Gastrocnemius medialis (tissue), 4 donors: ENCODE measurements around the gene TBC1D13. TPM values are rescaled to one million over a fixed set of nuclear protein-coding genes. Genes with fewer than 3 reads are reported as not detected.
A peak's percentile ranks its signal among the peaks of the same experiment; 100 is the strongest.
"Not testable (repeated sequence)": the region's sequence is repeated elsewhere in the genome, so short reads cannot be mapped to it uniquely, and the experiment has no call there.

Experiments
- ATAC-seq, 2 donors: fragments of 150-250 bp; one replicate each; pipeline ENCODE4 v1.9.1; 2016
- DNase-seq, 2 donors: peaks; one replicate each; pipeline ENCODE4 v3.0.0-alpha.2; 2019
- H3K27ac ChIP-seq, 4 donors: fragments of 200-600 bp; sonication (generic); 1 replicate in 1 of 4; 2 replicates in 3 of 4; pipeline ENCODE4 v1.5.1; 2016 to 2018; ENCODE audit warnings: mild to moderate bottlenecking in 2 of 4, moderate library complexity in 1 of 4
- H3K27me3 ChIP-seq, 3 donors: fragments of 200-600 bp; sonication (generic) in 2 of 3; 1 replicate in 1 of 3; 2 replicates in 2 of 3; pipeline versions ENCODE4 v1.5.1 to v1.6.0; 2016 to 2019; ENCODE audit warnings: mild to moderate bottlenecking in 1 of 3, moderate library complexity in 1 of 3
- H3K36me3 ChIP-seq, 2 donors: fragments of 200-600 bp; sonication (generic) in 1 of 2; one replicate each; pipeline ENCODE4 v1.5.1; 2017 to 2018
- H3K4me1 ChIP-seq, 2 donors: fragments of 200-600 bp; sonication (generic) in 1 of 2; one replicate each; pipeline ENCODE4 v1.5.1; 2016 to 2017; ENCODE audit warnings: mild to moderate bottlenecking in 2 of 2
- H3K4me3 ChIP-seq, 4 donors: fragments of 200-600 bp; sonication (generic) in 3 of 4; 1 replicate in 1 of 4; 2 replicates in 3 of 4; pipeline ENCODE4 v1.5.1; 2016 to 2019; ENCODE audit warnings: mild to moderate bottlenecking in 2 of 4
- H3K9me3 ChIP-seq, 3 donors: fragments of 200-600 bp; sonication (generic) in 2 of 3; 1 replicate in 1 of 3; 2 replicates in 2 of 3; pipeline ENCODE4 v1.5.1; 2016 to 2019
- CTCF ChIP-seq, 5 experiments: fragments of 450-650 bp in 3 of 5; fragments of 200-600 bp in 2 of 5; sonication (generic) in 2 of 5; IDR thresholded peaks in 4 of 5; conservative IDR thresholded peaks in 1 of 5; 1 replicate in 4 of 5; 2 replicates in 1 of 5; pipeline ENCODE4 v1.5.1; 2016 to 2019; ENCODE audit warnings: antibody characterized with exemption in 5 of 5, mild to moderate bottlenecking in 3 of 5, moderate library complexity in 3 of 5
- POLR2A ChIP-seq, 2 donors: fragments of 450-650 bp; IDR thresholded peaks; one replicate each; pipeline ENCODE4 v1.6.1; 2017; ENCODE audit warnings: antibody characterized with exemption in 2 of 2, mild to moderate bottlenecking in 2 of 2, moderate library complexity in 2 of 2
- in situ Hi-C, 4 donors: fragments of 200-750 bp; cut with MboI; loops; one replicate each; pipeline versions ENCODE4 v1.15.0 to v1.8.0; 2017; ENCODE audit warnings: low sequenced_read_pairs in 4 of 4
- intact Hi-C: fragments of 100-400 bp; cut with DNase I; formaldehyde crosslinking; loops from one replicate; pipeline ENCODE4 v1.15.1; 2023; ENCODE audit warnings: low total_unique reads
- total RNA-seq, 4 donors: library from RNA; depleted of rRNA; stranded (reverse); fragments of >200 nt; gene quantifications; one replicate each; pipeline versions ENCODE4 v1.1.0 to v1.2.3, GENCODE V29; 2016

Gene TBC1D13
- total RNA-seq, 4 donors from 2014 or later = 7.8 to 14.3 (median 11.3) TPM

DNA sequence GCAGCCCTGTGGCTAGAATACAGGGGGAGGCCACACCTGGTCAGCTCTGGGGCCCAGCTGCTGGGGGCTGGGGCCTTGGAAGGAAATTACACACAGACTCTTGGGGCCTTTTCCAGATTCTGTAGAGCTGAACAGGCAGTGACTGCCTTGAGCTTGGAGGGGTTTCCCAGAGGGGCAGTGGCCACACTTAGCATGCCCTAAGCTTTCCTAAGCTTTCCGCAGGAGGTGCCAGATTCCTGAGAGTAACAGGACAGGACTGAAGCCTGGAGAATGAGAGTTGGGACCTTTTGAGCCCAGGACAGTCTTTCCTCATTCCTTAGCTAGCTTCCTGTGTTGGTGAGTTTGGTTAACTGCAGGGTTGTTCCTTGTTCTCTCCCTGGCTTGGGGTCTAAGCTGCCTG, 1.4 kb downstream of the TBC1D13 start:
- intact Hi-C loops = loop anchor here (5.0 kb wide), 1 partner anchor 94 kb away; the partner anchor contains the start of genes KYAT1 and LRRC8A
- no peak for DNase-seq
- ATAC-seq = no peak
- H3K27me3 ChIP-seq = no peaks in the 10 kb centered on the region
- H3K9me3 ChIP-seq = no peaks in the 10 kb centered on the region
- peaks cover 16 to 25% of the 10 kb centered on the region in 2 donors for H3K4me1 ChIP-seq
- in situ Hi-C loops = no loop called here
- H3K27ac ChIP-seq = peak overlapping the region in 3 of 4 donors; percentile 89 to 96 (median 92)
- TF ChIP-seq CTCF (IDR thresholded peaks at IDR 0.05 in 4 of 5, conservative IDR thresholded peaks at IDR 0.05 in 1 of 5) (no peak), POLR2A (IDR thresholded peaks at IDR 0.05) (no peak)
- H3K4me3 ChIP-seq = peak overlapping the region; percentile 81 to 99 (median 90)
- H3K36me3 ChIP-seq = peaks cover 0 to 32% of the 10 kb centered on the region in 2 donors

DNA sequence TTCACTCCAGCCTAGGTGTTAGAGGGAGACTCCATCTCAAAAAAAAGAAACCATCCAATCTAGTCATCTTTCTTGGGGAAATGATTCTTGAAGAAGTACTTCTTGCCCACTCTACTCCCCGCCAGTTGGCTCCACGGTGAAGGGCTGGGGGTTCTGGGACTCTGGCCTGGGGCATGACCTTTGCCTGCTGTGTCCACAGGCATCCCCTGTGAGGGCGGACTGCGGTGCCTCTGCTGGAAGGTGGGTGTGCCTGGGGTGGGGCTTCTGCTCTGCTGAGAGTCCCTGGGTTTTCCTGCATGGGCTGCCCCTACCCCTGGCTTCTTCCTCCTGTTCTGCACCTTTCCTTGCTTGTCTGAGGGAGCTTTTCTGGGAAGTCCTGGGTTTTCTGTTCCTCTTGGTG, 3.5 kb downstream of the TBC1D13 start:
- TF ChIP-seq CTCF (IDR thresholded peaks at IDR 0.05 in 4 of 5, conservative IDR thresholded peaks at IDR 0.05 in 1 of 5) = no peak
- no peak for TF ChIP-seq POLR2A (IDR thresholded peaks at IDR 0.05)
- intact Hi-C loops = no loop called here

DNA sequence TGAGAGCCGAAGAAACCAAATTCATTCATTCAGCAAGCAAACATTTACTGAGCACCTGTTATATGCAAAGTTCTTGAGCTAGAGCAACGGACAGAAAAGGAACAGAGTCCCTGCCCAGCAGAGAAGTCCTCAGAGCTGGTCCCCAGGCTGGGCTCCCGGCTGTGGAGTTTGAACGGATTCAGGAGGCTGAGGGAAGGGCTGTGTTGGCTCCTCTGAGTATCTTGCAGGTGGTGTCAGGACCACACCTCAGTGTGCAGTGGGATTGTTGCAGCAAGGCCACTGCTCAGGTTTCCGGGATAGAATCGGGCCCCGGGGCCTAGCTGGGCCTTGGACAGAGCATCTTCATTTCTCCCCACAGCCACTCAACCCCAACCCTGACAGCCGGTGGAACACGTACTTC, 5.1 kb downstream of the TBC1D13 start:
- Histone ChIP-seq H3K4me3 (no peak overlapping the region), H3K36me3 (peaks cover 0 to 51% of the 10 kb centered on the region in 2 donors), H3K4me1 (peaks cover 9 to 16% of the 10 kb centered on the region in 2 donors), H3K27me3 (no peaks in the 10 kb centered on the region), H3K27ac (no peak overlapping the region), H3K9me3 (no peaks in the 10 kb centered on the region)
- in situ Hi-C loops (no loop called here), intact Hi-C loops (no loop called here)
- DNase-seq = no peak
- TF ChIP-seq CTCF (IDR thresholded peaks at IDR 0.05 in 4 of 5, conservative IDR thresholded peaks at IDR 0.05 in 1 of 5) (no peak), POLR2A (IDR thresholded peaks at IDR 0.05) (no peak)
- ATAC-seq = no peak

More for the DNA sequence above, 3.5 kb downstream of the TBC1D13 start:
- in situ Hi-C loops = no loop called here
- ATAC-seq (no peak), DNase-seq (no peak)
- H3K36me3 ChIP-seq = peaks cover 0 to 47% of the 10 kb centered on the region in 2 donors
- peaks cover 14 to 20% of the 10 kb centered on the region in 2 donors for H3K4me1 ChIP-seq
- H3K27ac ChIP-seq = no peak overlapping the region
- H3K4me3 ChIP-seq = no peak overlapping the region
- H3K9me3 ChIP-seq = no peaks in the 10 kb centered on the region
- no peaks in the 10 kb centered on the region for H3K27me3 ChIP-seq

DNA sequence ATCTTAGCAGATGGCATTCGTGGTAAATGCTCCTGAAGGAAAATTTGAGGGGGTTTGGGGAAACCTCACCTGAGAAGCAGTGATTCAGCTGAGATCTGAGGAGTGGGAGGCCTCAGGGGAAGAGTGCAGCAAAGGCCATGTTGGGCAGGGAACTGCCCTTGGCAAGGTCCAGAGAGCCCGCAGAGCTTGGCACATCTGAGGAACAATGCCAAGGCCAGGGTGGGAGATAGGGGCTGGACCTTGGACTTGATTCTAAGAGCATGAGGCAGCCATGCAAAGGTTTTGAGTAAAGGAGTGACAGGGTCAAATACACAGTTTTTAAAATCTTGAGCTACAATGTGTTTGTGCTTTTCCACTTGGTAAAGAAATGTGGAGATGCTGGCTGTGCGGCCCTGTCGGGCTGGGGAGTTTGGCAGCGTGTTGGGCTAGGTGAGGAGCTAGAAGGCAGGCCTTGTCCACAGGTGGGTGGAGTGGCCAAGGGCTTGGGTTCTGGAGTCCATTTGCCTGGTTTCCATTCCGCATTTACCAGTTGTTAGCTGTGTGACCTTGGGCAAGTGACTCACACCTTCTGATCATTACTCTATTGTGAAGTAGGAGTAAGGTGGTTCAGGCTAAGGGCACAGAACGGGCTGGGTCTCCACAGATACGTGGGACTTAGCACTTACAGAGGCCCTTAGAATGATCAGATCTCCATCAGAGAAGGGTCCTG, 6.1 kb downstream of the TBC1D13 start:
- no peaks in the 10 kb centered on the region for H3K9me3 ChIP-seq
- in situ Hi-C loops (no loop called here), intact Hi-C loops (no loop called here)
- TF ChIP-seq CTCF (IDR thresholded peaks at IDR 0.05 in 4 of 5, conservative IDR thresholded peaks at IDR 0.05 in 1 of 5) (no peak), POLR2A (IDR thresholded peaks at IDR 0.05) (no peak)
- peaks cover 5 to 7% of the 10 kb centered on the region in 2 donors for H3K4me1 ChIP-seq
- peaks cover 0 to 61% of the 10 kb centered on the region in 2 donors for H3K36me3 ChIP-seq
- ATAC-seq (no peak), DNase-seq (no peak)
- H3K27ac ChIP-seq = no peak overlapping the region
- no peak overlapping the region for H3K4me3 ChIP-seq
- no peaks in the 10 kb centered on the region for H3K27me3 ChIP-seq

- peaks cover 0 to 75% of the 10 kb centered on the region in 2 donors for H3K36me3 ChIP-seq
- DNase-seq, H3K4me1 ChIP-seq, H3K27me3 ChIP-seq, in situ Hi-C loops, H3K27ac ChIP-seq, ATAC-seq, H3K4me3 ChIP-seq, H3K9me3 ChIP-seq, intact Hi-C loops: not testable (repeated sequence)
Measured at GRCh38 chr9:128794961-128795360, 7.9 kb downstream of the TBC1D13 start.
